ENCODE measurements around the gene RPS19.

RPS19 gene

DNA sequence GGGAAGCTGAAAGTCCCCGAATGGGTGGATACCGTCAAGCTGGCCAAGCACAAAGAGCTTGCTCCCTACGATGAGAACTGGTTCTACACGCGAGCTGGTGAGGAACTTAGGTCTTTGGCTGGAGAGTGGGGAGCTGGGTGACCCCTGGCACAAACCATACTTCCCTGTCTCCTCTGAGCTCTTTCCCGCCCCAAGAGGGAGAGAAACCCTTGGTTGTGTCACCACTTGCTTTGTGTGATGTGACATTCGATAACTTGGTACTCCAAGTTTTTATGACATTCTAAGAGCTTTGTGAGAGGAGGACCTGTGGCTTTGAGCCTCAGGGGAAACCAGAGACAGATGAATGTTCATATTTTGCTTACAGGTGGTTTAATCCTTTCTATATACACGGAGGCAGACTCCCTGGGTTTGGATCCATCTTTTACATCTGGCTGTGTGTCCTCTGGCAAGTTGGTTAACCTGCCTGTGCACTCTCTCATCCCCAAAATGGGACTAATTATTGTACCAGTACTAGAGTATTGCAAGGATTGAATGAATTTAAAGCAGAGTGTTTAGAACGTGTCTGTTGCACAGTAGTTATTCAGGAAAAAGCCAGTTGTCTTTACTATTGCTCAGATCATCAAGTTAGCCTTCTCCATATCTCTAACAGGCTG, 1.2 kb downstream of the RPS19 start:
- POLR2A ChIA-PET (ENCODE audit: low non-redundant PET), result no interaction called here
- CTCF ChIA-PET, result no interaction called here
- TF ChIP-seq, protein P1, sequence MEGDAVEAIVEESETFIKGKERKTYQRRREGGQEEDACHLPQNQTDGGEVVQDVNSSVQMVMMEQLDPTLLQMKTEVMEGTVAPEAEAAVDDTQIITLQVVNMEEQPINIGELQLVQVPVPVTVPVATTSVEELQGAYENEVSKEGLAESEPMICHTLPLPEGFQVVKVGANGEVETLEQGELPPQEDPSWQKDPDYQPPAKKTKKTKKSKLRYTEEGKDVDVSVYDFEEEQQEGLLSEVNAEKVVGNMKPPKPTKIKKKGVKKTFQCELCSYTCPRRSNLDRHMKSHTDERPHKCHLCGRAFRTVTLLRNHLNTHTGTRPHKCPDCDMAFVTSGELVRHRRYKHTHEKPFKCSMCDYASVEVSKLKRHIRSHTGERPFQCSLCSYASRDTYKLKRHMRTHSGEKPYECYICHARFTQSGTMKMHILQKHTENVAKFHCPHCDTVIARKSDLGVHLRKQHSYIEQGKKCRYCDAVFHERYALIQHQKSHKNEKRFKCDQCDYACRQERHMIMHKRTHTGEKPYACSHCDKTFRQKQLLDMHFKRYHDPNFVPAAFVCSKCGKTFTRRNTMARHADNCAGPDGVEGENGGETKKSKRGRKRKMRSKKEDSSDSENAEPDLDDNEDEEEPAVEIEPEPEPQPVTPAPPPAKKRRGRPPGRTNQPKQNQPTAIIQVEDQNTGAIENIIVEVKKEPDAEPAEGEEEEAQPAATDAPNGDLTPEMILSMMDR (conservative IDR thresholded peaks at IDR 0.05; ENCODE audit: low read depth), result no peak
- peak overlapping the region; percentile 91 for H3K27ac ChIP-seq
- no peak for DNase-seq (ENCODE audit: low spot score)

DNA sequence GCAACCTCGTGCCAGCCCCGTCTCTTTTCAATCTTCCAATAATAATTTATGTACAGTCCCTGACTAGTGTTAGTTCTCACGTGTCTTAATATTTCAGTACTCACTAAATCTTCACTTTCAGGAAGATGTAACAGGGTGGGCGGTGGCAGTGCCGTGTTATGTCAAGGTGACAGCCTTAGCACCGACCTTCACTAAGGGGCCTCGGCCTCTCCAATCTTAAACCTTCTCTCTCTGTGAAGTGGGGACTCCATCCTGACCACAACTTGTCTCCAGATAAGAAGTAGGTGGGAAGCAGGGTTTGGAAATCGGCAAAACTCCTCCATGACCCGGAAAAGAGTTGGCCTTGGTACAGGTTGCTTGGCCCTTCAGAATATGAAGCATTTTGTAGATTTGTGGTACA, 1.8 kb downstream of the RPS19 start:
- DNase-seq (ENCODE audit: low spot score), result no peak
- peak overlapping the region; percentile 64 for H3K27ac ChIP-seq
- ChIA-PET POLR2A (ENCODE audit: low non-redundant PET) (no interaction called here), CTCF (no interaction called here)
- TF ChIP-seq, protein P1 (conservative IDR thresholded peaks at IDR 0.05; ENCODE audit: low read depth), result no peak

DNA sequence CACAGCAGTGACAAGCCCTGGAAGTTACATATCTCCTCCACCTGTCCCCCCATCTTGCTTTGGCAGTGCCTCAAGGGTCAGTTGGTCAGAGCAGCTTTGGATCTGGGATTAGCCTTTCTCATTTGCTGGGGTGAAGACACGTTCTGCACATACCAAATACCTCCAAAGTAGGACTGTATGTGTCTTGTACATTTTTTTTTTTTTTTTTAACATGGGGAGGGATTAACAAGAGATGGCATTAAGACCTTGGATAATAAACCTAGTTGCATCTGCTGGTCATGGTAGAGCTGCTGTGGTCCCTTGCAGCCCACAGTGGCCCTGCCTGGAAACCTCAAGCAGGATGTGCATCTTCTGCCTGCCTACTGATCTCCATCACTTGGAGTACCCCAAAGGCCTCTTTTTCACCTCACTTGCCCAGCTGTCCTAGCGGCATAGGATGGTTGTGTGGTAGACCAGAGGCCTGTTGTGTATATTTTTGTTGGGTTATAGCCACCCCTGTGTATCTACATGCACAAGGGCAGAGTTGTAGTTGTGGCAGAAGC, 2.5 kb downstream of the RPS19 start:
- CTCF ChIA-PET, result interaction anchor here (1.1 to 1.8 kb wide), 2 partner anchors 11 to 27 kb away, joined by 3 to 7 read pairs; no protein-coding TSS in a partner anchor
- POLR2A ChIA-PET (ENCODE audit: low non-redundant PET), result no interaction called here
- DNase-seq (ENCODE audit: low spot score), result no peak
- TF ChIP-seq, protein P1 (conservative IDR thresholded peaks at IDR 0.05; ENCODE audit: low read depth), result no peak
- peak overlapping the region; percentile 64 for H3K27ac ChIP-seq

DNA sequence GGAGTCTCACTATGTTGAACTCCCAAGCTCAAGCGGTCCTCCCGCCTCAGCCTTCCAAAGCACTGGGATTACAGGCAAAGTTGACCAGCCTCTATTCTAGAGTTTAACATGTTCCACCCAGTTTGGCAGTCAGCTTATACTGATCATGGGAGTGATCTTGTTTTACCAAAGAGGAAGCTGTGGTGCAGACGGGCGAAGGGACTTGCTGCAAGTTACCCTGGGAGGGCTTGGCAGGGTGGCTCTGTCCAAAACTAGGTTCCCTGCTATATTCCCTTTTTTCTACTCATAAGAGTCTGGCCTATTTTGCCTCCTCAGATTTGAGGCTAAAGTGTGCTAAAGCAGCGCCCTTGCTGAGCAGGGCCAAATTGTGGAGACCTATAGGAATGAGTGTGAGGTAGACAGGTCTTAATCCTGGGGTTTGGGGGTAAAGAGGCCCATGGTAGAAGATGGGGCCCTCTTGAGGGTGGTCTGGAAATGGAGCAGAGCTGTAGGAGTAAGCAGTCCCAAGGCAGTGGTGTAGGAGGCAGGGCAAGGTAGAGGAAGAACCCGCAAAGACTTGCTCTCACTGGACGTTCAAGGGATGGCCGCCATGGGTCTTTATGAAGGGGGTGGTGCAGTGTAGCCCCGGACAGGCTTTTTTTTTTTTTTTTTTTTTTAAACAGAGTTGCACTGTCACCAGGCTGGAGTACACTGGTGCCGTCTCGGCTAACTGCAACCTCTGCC, 3.3 kb downstream of the RPS19 start:
- no peak for DNase-seq (ENCODE audit: low spot score)
- CTCF ChIA-PET, result interaction anchor here (1.1 to 1.8 kb wide), 2 partner anchors 10 to 27 kb away, joined by 3 to 7 read pairs; no protein-coding TSS in a partner anchor
- TF ChIP-seq, protein P1 (conservative IDR thresholded peaks at IDR 0.05; ENCODE audit: low read depth), result no peak
- H3K27ac ChIP-seq, result peak overlapping the region; percentile 64
- POLR2A ChIA-PET (ENCODE audit: low non-redundant PET), result interaction anchor here (0.5 kb wide), 1 partner anchor 20 kb away, joined by 3 read pairs; no protein-coding TSS in a partner anchor

DNA sequence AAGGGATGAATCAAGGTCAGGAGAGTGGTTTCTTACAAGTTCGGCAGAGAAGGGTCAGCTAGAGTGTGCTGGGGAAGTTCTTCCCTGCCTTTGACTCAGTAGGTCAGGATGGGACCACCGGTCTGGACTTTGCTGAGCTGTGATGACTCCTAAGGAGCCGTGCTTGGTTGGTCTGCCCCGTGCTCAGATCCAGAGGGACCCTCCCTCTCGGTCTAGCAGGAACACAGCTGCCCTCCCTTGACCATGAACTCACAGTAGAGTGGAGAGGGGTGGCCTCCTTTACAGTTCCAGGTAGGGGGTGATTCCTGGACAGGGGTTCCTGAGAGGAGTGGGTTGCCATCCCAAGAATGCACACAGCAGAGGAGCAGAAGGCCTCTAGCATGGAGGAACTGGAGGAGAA, 4.3 kb downstream of the RPS19 start:
- POLR2A ChIA-PET (ENCODE audit: low non-redundant PET), result interaction anchor here (0.8 kb wide), 1 partner anchor 20 kb away, joined by 4 read pairs; no protein-coding TSS in a partner anchor
- CTCF ChIA-PET, result interaction anchor here (1.8 kb wide), 1 partner anchor 9 kb away, joined by 7 read pairs; no protein-coding TSS in a partner anchor
- peak overlapping the region; percentile 64 for H3K27ac ChIP-seq
- TF ChIP-seq, protein P1 (conservative IDR thresholded peaks at IDR 0.05; ENCODE audit: low read depth), result no peak
- no peak for DNase-seq (ENCODE audit: low spot score)

DNA sequence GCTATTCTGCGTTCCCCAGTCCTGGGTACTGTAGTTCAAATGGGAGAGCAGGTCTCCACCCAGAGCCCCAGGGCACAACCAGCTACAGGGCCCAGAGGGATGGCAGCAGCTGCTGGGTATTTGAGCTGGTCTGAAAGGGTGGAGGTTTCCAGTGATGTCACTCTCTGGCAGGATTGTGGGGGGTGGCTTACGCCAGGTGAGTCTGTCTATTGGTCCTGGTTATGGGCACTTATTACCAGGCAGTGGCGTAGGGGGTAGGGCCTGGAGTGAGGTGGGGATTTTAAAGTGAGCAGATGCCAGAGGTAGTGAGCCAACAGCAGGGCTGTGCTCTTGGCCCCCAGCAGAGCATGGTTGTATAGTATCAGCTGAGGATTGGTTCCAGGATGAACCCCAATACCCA, 6.2 kb downstream of the RPS19 start:
- ChIA-PET POLR2A (ENCODE audit: low non-redundant PET) (no interaction called here), CTCF (interaction anchor here (0.6 to 0.7 kb wide), 2 partner anchors 9 to 1057 kb away, joined by 4 read pairs; no protein-coding TSS in a partner anchor)
- DNase-seq (ENCODE audit: low spot score), result no peak
- H3K27ac ChIP-seq, result peak overlapping the region; percentile 64
- TF ChIP-seq, protein P1 (conservative IDR thresholded peaks at IDR 0.05; ENCODE audit: low read depth), result no peak
